ENCODE data around the gene SLC22A13.

Gene SLC22A13

DNA sequence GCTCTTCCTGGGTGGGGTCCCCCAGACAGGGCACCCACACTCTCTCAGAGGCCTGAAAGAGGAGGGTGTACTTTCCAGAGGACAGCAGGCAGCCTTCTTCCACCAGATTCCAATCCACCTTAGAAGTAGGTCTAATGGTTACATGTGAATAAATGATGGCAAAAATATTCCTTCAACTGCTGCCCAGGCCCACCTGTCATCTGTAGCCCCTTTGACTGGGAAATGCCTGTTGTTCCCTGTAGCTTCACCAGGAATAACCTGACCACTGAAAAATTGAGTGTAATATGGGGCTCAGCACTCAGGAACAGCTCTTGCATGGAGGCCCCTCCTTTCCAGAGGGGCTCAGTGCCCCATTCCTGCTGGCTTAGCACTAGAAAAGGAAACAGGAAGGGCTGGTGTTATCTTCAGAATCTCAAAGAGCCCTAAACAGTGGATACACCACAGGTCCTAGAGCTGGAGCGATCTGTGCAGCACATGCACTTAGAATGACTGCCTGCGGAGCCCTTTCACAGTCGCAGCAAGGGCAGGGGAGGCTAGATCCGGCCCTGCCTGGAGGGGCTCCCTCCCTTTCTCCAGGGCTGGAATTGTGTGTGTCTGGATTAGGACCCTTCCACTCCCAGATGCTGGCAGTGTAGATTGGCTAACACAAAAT lies 48.6 kb downstream of the SLC22A13 start:
- no peak overlapping the region for H3K4me3 ChIP-seq (ENCODE audit: low read depth, low read length)
- H3K4me1 ChIP-seq: no peaks in the 10 kb centered on the region
- no peaks in the 10 kb centered on the region for H3K27me3 ChIP-seq
- TF ChIP-seq, protein P1, sequence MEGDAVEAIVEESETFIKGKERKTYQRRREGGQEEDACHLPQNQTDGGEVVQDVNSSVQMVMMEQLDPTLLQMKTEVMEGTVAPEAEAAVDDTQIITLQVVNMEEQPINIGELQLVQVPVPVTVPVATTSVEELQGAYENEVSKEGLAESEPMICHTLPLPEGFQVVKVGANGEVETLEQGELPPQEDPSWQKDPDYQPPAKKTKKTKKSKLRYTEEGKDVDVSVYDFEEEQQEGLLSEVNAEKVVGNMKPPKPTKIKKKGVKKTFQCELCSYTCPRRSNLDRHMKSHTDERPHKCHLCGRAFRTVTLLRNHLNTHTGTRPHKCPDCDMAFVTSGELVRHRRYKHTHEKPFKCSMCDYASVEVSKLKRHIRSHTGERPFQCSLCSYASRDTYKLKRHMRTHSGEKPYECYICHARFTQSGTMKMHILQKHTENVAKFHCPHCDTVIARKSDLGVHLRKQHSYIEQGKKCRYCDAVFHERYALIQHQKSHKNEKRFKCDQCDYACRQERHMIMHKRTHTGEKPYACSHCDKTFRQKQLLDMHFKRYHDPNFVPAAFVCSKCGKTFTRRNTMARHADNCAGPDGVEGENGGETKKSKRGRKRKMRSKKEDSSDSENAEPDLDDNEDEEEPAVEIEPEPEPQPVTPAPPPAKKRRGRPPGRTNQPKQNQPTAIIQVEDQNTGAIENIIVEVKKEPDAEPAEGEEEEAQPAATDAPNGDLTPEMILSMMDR (IDR thresholded peaks at IDR 0.05; ENCODE audit: low read depth, low read length): no peak
- no peak for DNase-seq
- H3K36me3 ChIP-seq: no peaks in the 10 kb centered on the region
- H3K9me3 ChIP-seq: no peaks in the 10 kb centered on the region

DNA sequence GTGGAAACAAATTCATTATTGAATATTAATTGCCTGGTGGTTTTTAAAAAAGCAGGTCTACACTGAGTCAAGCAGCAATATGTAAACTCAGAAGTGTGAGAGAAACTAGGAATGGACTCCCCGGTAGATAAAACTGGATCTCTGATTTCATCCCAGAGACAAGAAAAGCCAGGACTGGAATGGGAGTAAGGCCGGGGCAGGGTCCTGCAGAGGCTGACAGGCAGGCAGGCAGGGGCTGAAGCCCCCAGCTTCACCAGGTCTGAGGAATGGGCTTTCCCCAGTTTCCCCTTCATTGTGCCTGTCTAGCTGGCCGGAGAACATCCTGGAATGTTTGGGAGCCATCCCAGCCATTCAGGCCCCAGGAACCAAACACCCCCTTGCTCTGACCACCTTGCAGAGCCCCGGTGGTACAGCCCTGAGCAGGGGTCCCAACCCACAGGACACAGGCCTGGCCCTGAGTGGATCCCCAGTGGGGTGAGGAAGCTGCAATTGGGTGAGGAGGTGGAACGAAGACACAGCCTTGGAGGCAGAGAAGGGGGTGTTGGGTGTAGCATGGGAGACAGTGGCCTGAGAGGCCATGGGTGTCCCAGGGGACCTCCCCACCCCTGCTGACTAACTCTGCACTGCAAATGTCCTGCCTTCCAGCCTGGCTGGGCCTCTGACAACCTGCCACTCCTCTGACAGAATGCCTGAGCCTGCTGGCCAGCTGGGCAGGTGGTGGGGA lies 49.3 kb downstream of the SLC22A13 start:
- no peaks in the 10 kb centered on the region for H3K9me3 ChIP-seq
- H3K27me3 ChIP-seq: no peaks in the 10 kb centered on the region
- TF ChIP-seq, protein P1 (IDR thresholded peaks at IDR 0.05; ENCODE audit: low read depth, low read length): no peak
- DNase-seq: no peak
- H3K4me3 ChIP-seq (ENCODE audit: low read depth, low read length): no peak overlapping the region
- no peaks in the 10 kb centered on the region for H3K36me3 ChIP-seq
- no peaks in the 10 kb centered on the region for H3K4me1 ChIP-seq

DNA sequence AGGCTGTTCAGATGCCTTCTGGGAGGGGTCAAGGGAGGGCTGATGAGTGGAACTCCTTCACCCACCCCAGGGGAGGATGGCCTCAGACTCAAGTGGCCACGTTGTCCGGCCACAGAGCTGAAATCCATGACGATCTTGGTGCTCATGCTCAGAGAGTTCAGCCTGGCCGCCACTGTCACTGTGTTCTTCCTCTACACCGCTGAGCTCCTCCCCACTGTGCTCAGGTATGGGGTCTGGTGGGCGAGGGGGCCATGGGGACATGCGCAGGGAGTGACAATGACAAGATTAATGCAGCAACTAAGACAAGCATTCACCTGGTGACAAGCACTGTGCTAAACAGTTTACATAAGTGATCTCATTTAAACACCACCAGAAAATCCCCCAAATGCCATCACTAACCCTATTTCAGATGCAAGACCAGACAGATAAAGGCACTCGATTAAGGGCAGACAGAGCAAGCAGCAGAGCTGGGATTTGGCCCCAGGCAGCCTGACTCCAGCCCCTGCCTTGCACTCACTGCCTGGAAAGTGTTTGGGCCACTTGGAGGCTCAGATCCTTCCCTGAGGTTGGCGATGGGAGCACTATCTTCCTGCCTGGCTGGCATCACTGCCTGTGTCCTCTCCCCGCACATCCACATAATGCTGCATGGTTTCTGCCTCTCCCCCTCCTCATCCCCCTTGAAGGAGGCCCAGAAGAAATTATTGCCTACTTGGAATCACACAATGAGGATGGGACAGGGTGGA lies 50.0 kb downstream of the SLC22A13 start:
- TF ChIP-seq, protein P1 (IDR thresholded peaks at IDR 0.05; ENCODE audit: low read depth, low read length): no peak
- no peaks in the 10 kb centered on the region for H3K4me1 ChIP-seq
- no peaks in the 10 kb centered on the region for H3K36me3 ChIP-seq
- H3K27me3 ChIP-seq: no peaks in the 10 kb centered on the region
- no peak overlapping the region for H3K4me3 ChIP-seq (ENCODE audit: low read depth, low read length)
- DNase-seq: no peak
- no peaks in the 10 kb centered on the region for H3K9me3 ChIP-seq

DNA sequence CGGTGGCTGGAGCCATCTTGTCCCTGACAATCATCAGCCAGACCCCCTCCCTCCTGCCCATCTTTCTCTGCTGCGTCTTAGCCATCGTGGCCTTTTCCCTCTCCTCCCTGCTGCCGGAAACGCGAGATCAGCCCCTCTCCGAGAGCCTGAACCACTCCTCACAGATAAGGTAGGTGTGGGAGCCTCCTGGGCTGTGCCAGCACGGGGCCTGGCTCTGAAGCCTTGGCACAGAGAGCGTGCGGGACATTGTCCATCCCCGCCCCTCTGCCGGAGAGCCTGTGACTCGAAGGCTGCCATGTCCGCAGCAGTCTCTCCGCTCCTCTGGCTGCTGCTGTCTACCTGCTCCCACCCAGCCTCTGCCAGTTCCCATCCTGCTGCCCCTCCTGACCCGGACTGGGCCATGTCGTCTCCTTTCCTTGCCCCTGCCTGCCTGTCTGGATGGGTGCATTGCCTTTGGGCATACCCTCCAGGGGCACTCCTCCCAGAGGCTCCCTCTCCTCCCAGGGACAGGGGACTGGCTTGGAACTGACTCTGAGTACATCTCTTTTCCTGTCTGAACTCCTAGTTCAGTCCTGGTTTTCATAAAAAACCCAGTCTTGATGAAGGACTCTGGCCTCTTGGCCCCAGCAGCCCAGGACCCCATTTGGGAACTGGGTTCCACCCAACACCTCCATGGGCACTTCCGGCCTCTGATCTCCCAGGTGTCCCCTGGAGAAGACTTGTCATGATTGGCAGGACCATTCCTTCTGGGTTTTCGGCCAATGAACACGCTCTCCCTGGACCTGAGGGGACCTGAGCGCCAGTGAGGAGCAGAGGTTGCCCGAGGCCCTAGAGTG lies 51.0 kb downstream of the SLC22A13 start:
- H3K27me3 ChIP-seq: no peaks in the 10 kb centered on the region
- TF ChIP-seq, protein P1 (IDR thresholded peaks at IDR 0.05; ENCODE audit: low read depth, low read length): no peak

DNA sequence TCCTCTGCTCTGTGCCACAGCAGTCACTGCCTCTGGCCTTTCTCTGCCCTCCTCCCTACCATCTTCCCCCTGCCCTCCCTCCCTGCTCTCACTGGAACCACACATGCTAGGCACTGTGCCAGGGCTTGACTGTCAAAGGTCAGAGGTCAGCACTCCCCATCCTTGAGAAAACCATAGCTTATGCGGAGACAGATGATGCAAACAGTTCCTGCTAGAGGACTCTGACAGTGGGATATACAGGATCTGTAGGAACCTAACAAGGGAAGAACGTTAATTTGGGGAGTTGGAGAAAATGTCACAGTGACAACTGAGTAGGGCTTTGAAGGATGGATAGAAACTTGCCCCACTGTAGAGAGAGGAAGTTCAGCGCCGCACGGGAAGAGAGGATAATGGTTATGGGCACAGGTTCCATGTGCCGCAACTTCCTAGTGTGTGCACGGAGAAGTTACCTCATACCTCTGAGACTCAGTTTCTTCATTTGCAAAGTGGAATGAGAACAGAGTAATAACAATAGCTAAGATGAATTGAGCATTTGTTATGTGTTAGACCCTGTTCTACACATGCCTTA lies 51.7 kb downstream of the SLC22A13 start:
- Histone ChIP-seq H3K4me3 (ENCODE audit: low read depth, low read length) (no peak overlapping the region), H3K4me1 (no peaks in the 10 kb centered on the region), H3K9me3 (no peaks in the 10 kb centered on the region), H3K36me3 (no peaks in the 10 kb centered on the region), H3K27me3 (no peaks in the 10 kb centered on the region)
- no peak for DNase-seq
- TF ChIP-seq, protein P1 (IDR thresholded peaks at IDR 0.05; ENCODE audit: low read depth, low read length): no peak

More for the DNA sequence above, 51.0 kb downstream of the SLC22A13 start:
- no peak for DNase-seq
- no peaks in the 10 kb centered on the region for H3K4me1 ChIP-seq
- H3K4me3 ChIP-seq (ENCODE audit: low read depth, low read length): no peak overlapping the region
- H3K36me3 ChIP-seq: no peaks in the 10 kb centered on the region
- no peaks in the 10 kb centered on the region for H3K9me3 ChIP-seq

Measured in BE2C (cell line).